ENCODE results near the gene FAM72B. TPM values are rescaled to one million over a fixed set of nuclear protein-coding genes. Genes with fewer than 3 reads are reported as not detected.
"Not testable (repeated sequence)": the region's sequence is repeated elsewhere in the genome, so short reads cannot be mapped to it uniquely, and the experiment has no call there.

FAM72B gene
- total RNA-seq, 1 experiment from 2014 or later: 10.2 TPM

DNA sequence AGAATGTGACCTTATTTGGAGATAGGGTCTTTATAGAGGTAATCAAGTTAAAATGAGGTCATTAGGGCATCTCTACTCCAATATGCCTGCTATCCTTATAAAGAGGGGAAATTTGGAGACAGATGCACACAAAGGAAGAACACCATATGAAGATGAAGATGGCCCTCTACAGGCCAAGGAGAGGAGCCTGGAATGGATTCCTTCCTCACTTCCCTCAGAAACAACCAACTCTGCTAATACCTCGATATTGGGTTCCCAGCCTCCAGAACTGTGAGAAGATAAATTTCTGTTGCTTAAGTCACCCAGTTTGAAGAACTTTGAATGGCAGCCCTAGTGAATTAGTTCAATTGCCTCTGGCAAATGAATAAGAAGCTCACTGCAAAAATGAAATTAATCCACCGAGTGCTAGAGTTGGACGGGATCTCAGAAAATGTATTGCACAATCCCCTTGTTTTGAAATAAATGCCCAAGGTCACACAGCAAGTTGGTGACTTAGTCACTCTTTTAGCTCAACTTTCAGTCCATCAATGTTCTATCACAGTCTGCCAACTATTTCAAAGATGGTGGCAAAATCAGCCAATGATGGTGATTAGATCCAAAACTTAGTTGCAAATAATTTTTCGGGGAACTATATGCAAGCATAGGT, 27.1 kb downstream of the FAM72B start:
- peak; percentile 61 for ATAC-seq
- H3K4me2 ChIP-seq (ENCODE audit: low read length); DNase-seq (ENCODE audit: low read depth, low spot score); H3K79me2 ChIP-seq (ENCODE audit: insufficient read depth, low read length); H3K4me1 ChIP-seq (ENCODE audit: control insufficient read depth in 1 of 2, insufficient read depth in 2 of 2, low read length in 2 of 2); POLR2A ChIA-PET; intact Hi-C loops (cut with micrococcal nuclease); H3K9me3 ChIP-seq (ENCODE audit: control insufficient read depth in 1 of 2, insufficient read depth in 1 of 2, low read depth in 1 of 2, low read length in 2 of 2); H2AFZ ChIP-seq (ENCODE audit: low read depth, low read length, poor library complexity, severe bottlenecking); H3K36me3 ChIP-seq (ENCODE audit: control insufficient read depth in 1 of 2, insufficient read depth in 2 of 2, low read length in 2 of 2); H3K9me2 ChIP-seq (ENCODE audit: insufficient read depth); H3K9ac ChIP-seq (ENCODE audit: low read length); CTCF ChIA-PET; H4K20me1 ChIP-seq (ENCODE audit: insufficient read depth); H3K27me3 ChIP-seq (ENCODE audit: insufficient read depth, low read length); H3K27ac ChIP-seq (ENCODE audit: low read depth, low read length); BruUV-seq (replicated peaks); H3K4me3 ChIP-seq (replicated peaks in 1 of 2; ENCODE audit: low read depth in 1 of 2, low read length in 2 of 2); RAD21 ChIA-PET (ENCODE audit: low non-redundant PET in 1 of 2, low total read pairs in 2 of 2, uncharacterized antibody in 2 of 2, unreplicated experiment in 2 of 2): not testable (repeated sequence)

GRCh38 chr1:121155671-121156358, 28.3 kb downstream of the FAM72B start:
- intact Hi-C loops (cut with micrococcal nuclease); H3K4me1 ChIP-seq (ENCODE audit: control insufficient read depth in 1 of 2, insufficient read depth in 2 of 2, low read length in 2 of 2); H3K27ac ChIP-seq (ENCODE audit: low read depth, low read length); H2AFZ ChIP-seq (ENCODE audit: low read depth, low read length, poor library complexity, severe bottlenecking); POLR2A ChIA-PET; H3K36me3 ChIP-seq (ENCODE audit: control insufficient read depth in 1 of 2, insufficient read depth in 2 of 2, low read length in 2 of 2); H3K79me2 ChIP-seq (ENCODE audit: insufficient read depth, low read length); H3K4me2 ChIP-seq (ENCODE audit: low read length); H3K9ac ChIP-seq (ENCODE audit: low read length); H3K9me3 ChIP-seq (ENCODE audit: control insufficient read depth in 1 of 2, insufficient read depth in 1 of 2, low read depth in 1 of 2, low read length in 2 of 2); BruUV-seq (replicated peaks); H4K20me1 ChIP-seq (ENCODE audit: insufficient read depth); RAD21 ChIA-PET (ENCODE audit: low non-redundant PET in 1 of 2, low total read pairs in 2 of 2, uncharacterized antibody in 2 of 2, unreplicated experiment in 2 of 2); CTCF ChIA-PET; DNase-seq (ENCODE audit: low read depth, low spot score); H3K27me3 ChIP-seq (ENCODE audit: insufficient read depth, low read length); H3K9me2 ChIP-seq (ENCODE audit: insufficient read depth); H3K4me3 ChIP-seq (replicated peaks in 1 of 2; ENCODE audit: low read depth in 1 of 2, low read length in 2 of 2): not testable (repeated sequence)
- ATAC-seq: peak; percentile 69
- TF ChIP-seq, protein P1, sequence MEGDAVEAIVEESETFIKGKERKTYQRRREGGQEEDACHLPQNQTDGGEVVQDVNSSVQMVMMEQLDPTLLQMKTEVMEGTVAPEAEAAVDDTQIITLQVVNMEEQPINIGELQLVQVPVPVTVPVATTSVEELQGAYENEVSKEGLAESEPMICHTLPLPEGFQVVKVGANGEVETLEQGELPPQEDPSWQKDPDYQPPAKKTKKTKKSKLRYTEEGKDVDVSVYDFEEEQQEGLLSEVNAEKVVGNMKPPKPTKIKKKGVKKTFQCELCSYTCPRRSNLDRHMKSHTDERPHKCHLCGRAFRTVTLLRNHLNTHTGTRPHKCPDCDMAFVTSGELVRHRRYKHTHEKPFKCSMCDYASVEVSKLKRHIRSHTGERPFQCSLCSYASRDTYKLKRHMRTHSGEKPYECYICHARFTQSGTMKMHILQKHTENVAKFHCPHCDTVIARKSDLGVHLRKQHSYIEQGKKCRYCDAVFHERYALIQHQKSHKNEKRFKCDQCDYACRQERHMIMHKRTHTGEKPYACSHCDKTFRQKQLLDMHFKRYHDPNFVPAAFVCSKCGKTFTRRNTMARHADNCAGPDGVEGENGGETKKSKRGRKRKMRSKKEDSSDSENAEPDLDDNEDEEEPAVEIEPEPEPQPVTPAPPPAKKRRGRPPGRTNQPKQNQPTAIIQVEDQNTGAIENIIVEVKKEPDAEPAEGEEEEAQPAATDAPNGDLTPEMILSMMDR (IDR thresholded peaks at IDR 0.05 in 2 of 3, conservative IDR thresholded peaks at IDR 0.05 in 1 of 3; ENCODE audit: borderline replicate concordance in 1 of 3, insufficient read depth in 1 of 3, low read depth in 2 of 3, low read length in 2 of 3): 0 out of 6 replicates have a peak, but pooled peaks of 1 of the 3 experiments have one; percentile 9
- peak; percentile 31; the same call in 1 of the 2 replicates for TF ChIP-seq RAD21 (IDR thresholded peaks at IDR 0.05; ENCODE audit: low read depth)

DNA sequence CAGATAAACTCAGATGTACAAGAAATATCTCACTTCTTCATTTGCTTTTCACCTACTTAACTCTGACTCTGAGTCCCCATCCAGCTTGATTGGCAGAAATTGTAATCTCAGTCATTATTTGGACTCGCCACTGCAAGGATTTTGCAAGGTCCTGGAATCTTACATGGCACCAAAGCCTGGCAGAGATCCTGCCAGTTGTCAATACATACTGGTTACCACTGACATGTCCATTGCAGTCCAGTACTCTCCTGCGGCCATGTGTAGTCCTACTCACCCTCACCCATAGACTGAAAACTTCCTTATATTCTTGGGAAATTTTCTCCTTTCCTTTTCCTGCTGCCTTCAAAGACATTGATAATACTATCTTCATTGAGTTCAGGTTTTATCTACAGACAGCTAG, 29.3 kb downstream of the FAM72B start:
- intact Hi-C loops (cut with micrococcal nuclease); H3K4me3 ChIP-seq (replicated peaks in 1 of 2; ENCODE audit: low read depth in 1 of 2, low read length in 2 of 2); H3K9me3 ChIP-seq (ENCODE audit: control insufficient read depth in 1 of 2, insufficient read depth in 1 of 2, low read depth in 1 of 2, low read length in 2 of 2); ATAC-seq; CTCF ChIA-PET; H3K9me2 ChIP-seq (ENCODE audit: insufficient read depth); H4K20me1 ChIP-seq (ENCODE audit: insufficient read depth); RAD21 ChIA-PET (ENCODE audit: low non-redundant PET in 1 of 2, low total read pairs in 2 of 2, uncharacterized antibody in 2 of 2, unreplicated experiment in 2 of 2); POLR2A ChIA-PET; H3K36me3 ChIP-seq (ENCODE audit: control insufficient read depth in 1 of 2, insufficient read depth in 2 of 2, low read length in 2 of 2); H3K4me2 ChIP-seq (ENCODE audit: low read length); DNase-seq (ENCODE audit: low read depth, low spot score); H3K4me1 ChIP-seq (ENCODE audit: control insufficient read depth in 1 of 2, insufficient read depth in 2 of 2, low read length in 2 of 2); H3K27me3 ChIP-seq (ENCODE audit: insufficient read depth, low read length); H3K27ac ChIP-seq (ENCODE audit: low read depth, low read length); BruUV-seq (replicated peaks); H3K9ac ChIP-seq (ENCODE audit: low read length); H3K79me2 ChIP-seq (ENCODE audit: insufficient read depth, low read length); H2AFZ ChIP-seq (ENCODE audit: low read depth, low read length, poor library complexity, severe bottlenecking): not testable (repeated sequence)

DNA sequence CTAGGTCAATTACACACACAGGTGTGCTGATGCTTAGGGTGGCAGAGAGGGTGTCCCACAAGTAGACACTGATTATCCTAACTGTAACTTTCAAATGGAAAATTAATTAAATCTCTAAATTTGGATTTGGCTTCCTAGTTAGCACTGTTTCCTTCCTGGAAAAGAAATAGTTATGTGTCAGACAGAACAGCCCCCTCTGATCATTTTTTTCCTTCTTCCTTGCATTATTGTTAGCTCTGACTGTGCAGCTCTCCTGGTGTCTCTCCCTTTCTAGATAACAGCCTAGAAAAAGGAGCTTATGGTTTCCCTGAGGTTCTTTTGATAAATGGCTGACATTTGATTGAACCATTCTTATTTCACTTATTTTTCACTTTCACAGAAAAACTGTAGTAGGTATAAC, 31.4 kb downstream of the FAM72B start:
- intact Hi-C loops (cut with micrococcal nuclease); H3K4me3 ChIP-seq (replicated peaks in 1 of 2; ENCODE audit: low read depth in 1 of 2, low read length in 2 of 2); H3K27me3 ChIP-seq (ENCODE audit: insufficient read depth, low read length); BruUV-seq (replicated peaks); H3K27ac ChIP-seq (ENCODE audit: low read depth, low read length); RAD21 ChIA-PET (ENCODE audit: low non-redundant PET in 1 of 2, low total read pairs in 2 of 2, uncharacterized antibody in 2 of 2, unreplicated experiment in 2 of 2); H3K9me2 ChIP-seq (ENCODE audit: insufficient read depth); DNase-seq (ENCODE audit: low read depth, low spot score); H4K20me1 ChIP-seq (ENCODE audit: insufficient read depth); H3K4me1 ChIP-seq (ENCODE audit: control insufficient read depth in 1 of 2, insufficient read depth in 2 of 2, low read length in 2 of 2); H3K79me2 ChIP-seq (ENCODE audit: insufficient read depth, low read length); ATAC-seq; H3K4me2 ChIP-seq (ENCODE audit: low read length); H2AFZ ChIP-seq (ENCODE audit: low read depth, low read length, poor library complexity, severe bottlenecking); CTCF ChIA-PET; H3K36me3 ChIP-seq (ENCODE audit: control insufficient read depth in 1 of 2, insufficient read depth in 2 of 2, low read length in 2 of 2); H3K9me3 ChIP-seq (ENCODE audit: control insufficient read depth in 1 of 2, insufficient read depth in 1 of 2, low read depth in 1 of 2, low read length in 2 of 2); H3K9ac ChIP-seq (ENCODE audit: low read length); POLR2A ChIA-PET: not testable (repeated sequence)
